Trophoblast cell (in vitro differentiated cells and primary cell): ENCODE data around the gene ALK.

Source experiments
- DNase-seq, 2 donors: peaks; one replicate each; pipeline ENCODE4 v3.0.0-alpha.2; 2016
- H2AFZ ChIP-seq: 2 replicates; pipeline ENCODE4 v1.6.1; 2013; ENCODE audit warnings: low read length, moderate library complexity, mild to moderate bottlenecking; ENCODE audit not compliant: insufficient read depth, poor library complexity
- H2AK5ac ChIP-seq: 2 replicates; pipeline ENCODE4 v1.6.1; 2013; ENCODE audit warnings: mild to moderate bottlenecking, low read length
- H2BK120ac ChIP-seq: 2 replicates; pipeline ENCODE4 v1.6.1; 2013; ENCODE audit warnings: low read length, mild to moderate bottlenecking, moderate library complexity; ENCODE audit not compliant: insufficient read depth, poor library complexity
- H2BK12ac ChIP-seq: 2 replicates; pipeline ENCODE4 v1.6.1; 2013; ENCODE audit warnings: mild to moderate bottlenecking, low read length, moderate library complexity
- H2BK5ac ChIP-seq: 2 replicates; pipeline ENCODE4 v1.6.1; 2013; ENCODE audit warnings: low read length, low read depth, moderate library complexity, mild to moderate bottlenecking; ENCODE audit not compliant: poor library complexity
- H3K14ac ChIP-seq: 2 replicates; pipeline ENCODE4 v1.6.1; 2013; ENCODE audit warnings: mild to moderate bottlenecking, low read length
- H3K18ac ChIP-seq: 2 replicates; pipeline ENCODE4 v1.6.1; 2013; ENCODE audit warnings: mild to moderate bottlenecking, low read length
- H3K23ac ChIP-seq: 2 replicates; pipeline ENCODE4 v1.6.1; 2013; ENCODE audit warnings: low read length
- H3K27ac ChIP-seq: 2 replicates; pipeline ENCODE4 v1.5.1; 2013; ENCODE audit warnings: low read depth, mild to moderate bottlenecking, inconsistent platforms, low read length, moderate library complexity
- H3K27me3 ChIP-seq: 2 replicates; pipeline ENCODE4 v1.6.1; 2013; ENCODE audit warnings: inconsistent platforms, mild to moderate bottlenecking, low read length, moderate library complexity; ENCODE audit not compliant: insufficient read depth
- H3K36me3 ChIP-seq, 2 experiments: 1 replicate in 1 of 2; 2 replicates in 1 of 2; pipeline ENCODE4 v1.6.1; 2013; ENCODE audit warnings: low read length in 2 of 2, mild to moderate bottlenecking in 2 of 2, moderate library complexity in 1 of 2; ENCODE audit not compliant: insufficient read depth in 2 of 2, control insufficient read depth in 1 of 2
- H3K4ac ChIP-seq: 2 replicates; pipeline ENCODE4 v1.6.1; 2013; ENCODE audit warnings: low read depth, mild to moderate bottlenecking, low read length, moderate library complexity
- H3K4me1 ChIP-seq, 2 experiments: 1 replicate in 1 of 2; 2 replicates in 1 of 2; pipeline ENCODE4 v1.6.1; 2013; ENCODE audit warnings: low read length in 2 of 2, mild to moderate bottlenecking in 2 of 2, moderate library complexity in 1 of 2; ENCODE audit not compliant: insufficient read depth in 2 of 2, control insufficient read depth in 1 of 2
- H3K4me2 ChIP-seq: 2 replicates; pipeline ENCODE4 v1.6.1; 2013; ENCODE audit warnings: inconsistent platforms, mild to moderate bottlenecking, low read length, moderate library complexity
- H3K4me3 ChIP-seq: 2 replicates; pipeline ENCODE4 v1.5.1; 2013; ENCODE audit warnings: mild to moderate bottlenecking, low read depth, low read length, inconsistent platforms
- H3K79me1 ChIP-seq: one replicate; pipeline ENCODE4 v1.6.1; 2013; ENCODE audit warnings: low read length
- H3K79me2 ChIP-seq: 2 replicates; pipeline ENCODE4 v1.6.1; 2013; ENCODE audit warnings: low read length, mild to moderate bottlenecking; ENCODE audit not compliant: control insufficient read depth, insufficient read depth, poor library complexity
- H3K9ac ChIP-seq: 2 replicates; pipeline ENCODE4 v1.6.1; 2013; ENCODE audit warnings: mild to moderate bottlenecking, low read length
- H3K9me3 ChIP-seq: 2 replicates; pipeline ENCODE4 v1.6.1; 2013; ENCODE audit warnings: low read depth, mild to moderate bottlenecking, control low read depth, inconsistent platforms, low read length; ENCODE audit not compliant: insufficient read depth
- H4K12ac ChIP-seq: 2 replicates; pipeline ENCODE4 v1.6.1; 2013; ENCODE audit warnings: low read depth, mild to moderate bottlenecking, low read length, moderate library complexity
- H4K8ac ChIP-seq: 2 replicates; pipeline ENCODE4 v1.6.1; 2013; ENCODE audit warnings: low read depth, mild to moderate bottlenecking, low read length, moderate library complexity
- H4K91ac ChIP-seq: one replicate; pipeline ENCODE4 v1.6.1; 2013; ENCODE audit warnings: low read depth, mild to moderate bottlenecking, low read length, moderate library complexity
- WGBS: extraction: QIAGEN DNeasy Blood & Tissue Kit; methylation state at CpG from one replicate; pipeline ENCODE4 v1.1.7; 2013; ENCODE audit warnings: missing lambda C conversion rate; ENCODE audit not compliant: insufficient read length, insufficient coverage; ENCODE audit errors: extremely low coverage; 5-methylcytosine and 5-hydroxymethylcytosine counted together

The ALK gene

DNA sequence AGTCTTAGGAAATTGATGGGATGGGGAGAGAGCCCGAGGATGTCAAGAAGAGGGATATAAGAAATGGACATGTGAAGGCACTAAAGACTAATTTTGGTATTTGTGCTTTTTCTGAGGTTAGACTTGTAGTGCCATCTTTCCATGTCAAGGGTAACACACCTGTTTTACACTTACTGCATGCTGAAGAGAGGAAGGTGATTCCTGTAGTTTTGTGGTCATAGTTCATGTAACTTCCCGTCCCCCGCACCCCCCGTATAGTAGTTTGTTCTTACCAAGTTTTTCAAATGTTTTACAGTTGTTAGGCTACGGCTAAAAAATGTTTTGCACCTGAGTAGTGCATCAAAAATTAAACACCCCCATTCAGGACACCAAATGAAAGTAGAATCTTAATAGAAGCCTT, 732.3 kb downstream of the ALK start:
- Histone ChIP-seq H3K9ac (no peak overlapping the region), H2BK12ac (no peak overlapping the region), H4K91ac (no peak overlapping the region), H4K8ac (no peak overlapping the region), H3K4me2 (no peak overlapping the region), H3K79me2 (no peaks in the 10 kb centered on the region), H3K4me3 (no peak overlapping the region), H3K14ac (no peak overlapping the region), H3K4ac (no peak overlapping the region), H2BK120ac (no peak overlapping the region), H4K12ac (no peak overlapping the region), H3K23ac (no peak overlapping the region), H3K9me3 (peaks cover 5% of the 10 kb centered on the region), H3K18ac (no peak overlapping the region), H2AFZ (no peak overlapping the region), H2AK5ac (no peak overlapping the region), H2BK5ac (no peak overlapping the region), H3K36me3 (no peaks in the 10 kb centered on the region), H3K27me3 (no peaks in the 10 kb centered on the region), H3K4me1 (no peaks in the 10 kb centered on the region), H3K27ac (no peak overlapping the region), H3K79me1 (no peaks in the 10 kb centered on the region)
- no peak for DNase-seq
- no CpG with 5 or more reads among the region's 5 CpGs for WGBS

DNA sequence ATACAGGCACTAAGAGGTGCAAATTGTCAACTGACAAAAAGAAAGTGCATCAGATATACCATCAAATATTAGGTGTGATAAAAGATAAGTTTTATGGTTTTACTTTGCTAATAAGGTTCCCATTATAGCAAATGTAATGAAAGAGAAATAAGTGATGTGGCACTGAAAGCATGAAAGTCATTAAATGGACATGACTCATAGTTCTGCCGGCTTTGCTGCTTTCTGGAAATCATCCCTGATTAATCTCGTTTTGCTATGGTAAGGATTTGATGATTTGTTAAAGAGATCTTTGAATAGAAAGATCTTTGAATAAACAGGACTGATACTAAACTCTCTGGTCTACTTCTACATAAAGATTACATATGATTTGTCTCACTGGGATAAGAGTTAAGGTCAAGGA, 733.5 kb downstream of the ALK start:
- Histone ChIP-seq H3K4me3 (no peak overlapping the region), H2AFZ (no peak overlapping the region), H3K4ac (no peak overlapping the region), H2BK5ac (no peak overlapping the region), H4K12ac (no peak overlapping the region), H4K8ac (no peak overlapping the region), H3K79me2 (no peaks in the 10 kb centered on the region), H3K27ac (no peak overlapping the region), H3K9ac (no peak overlapping the region), H4K91ac (no peak overlapping the region), H2BK12ac (no peak overlapping the region), H3K4me1 (no peaks in the 10 kb centered on the region), H2BK120ac (no peak overlapping the region), H3K18ac (no peak overlapping the region), H3K36me3 (no peaks in the 10 kb centered on the region), H3K9me3 (peaks cover 2% of the 10 kb centered on the region), H3K23ac (no peak overlapping the region), H3K79me1 (no peaks in the 10 kb centered on the region), H2AK5ac (no peak overlapping the region), H3K27me3 (no peaks in the 10 kb centered on the region), H3K14ac (no peak overlapping the region), H3K4me2 (no peak overlapping the region)
- no CpG with 5 or more reads among the region's 2 CpGs for WGBS
- DNase-seq, result no peak

GRCh38 chr2:29186817-29187216, 734.6 kb downstream of the ALK start:
- no peaks in the 10 kb centered on the region for H3K4me1 ChIP-seq
- H2BK120ac ChIP-seq, result no peak overlapping the region
- no peak overlapping the region for H4K8ac ChIP-seq
- H3K79me1 ChIP-seq, result no peaks in the 10 kb centered on the region
- no peaks in the 10 kb centered on the region for H3K79me2 ChIP-seq
- no peak overlapping the region for H3K9ac ChIP-seq
- no peak overlapping the region for H2BK12ac ChIP-seq
- no peak overlapping the region for H3K4me2 ChIP-seq
- H4K12ac ChIP-seq, result no peak overlapping the region
- no peak overlapping the region for H2AK5ac ChIP-seq
- no peak overlapping the region for H4K91ac ChIP-seq
- no peak overlapping the region for H3K23ac ChIP-seq
- no peak overlapping the region for H3K4ac ChIP-seq
- H3K27ac ChIP-seq, result no peak overlapping the region
- H3K4me3 ChIP-seq, result no peak overlapping the region
- H3K27me3 ChIP-seq, result no peaks in the 10 kb centered on the region
- no peak overlapping the region for H2AFZ ChIP-seq
- no CpG with 5 or more reads among the region's 1 CpG for WGBS
- DNase-seq, result no peak
- no peak overlapping the region for H3K14ac ChIP-seq
- H3K9me3 ChIP-seq, result peaks cover 2% of the 10 kb centered on the region
- no peak overlapping the region for H2BK5ac ChIP-seq
- no peaks in the 10 kb centered on the region for H3K36me3 ChIP-seq
- no peak overlapping the region for H3K18ac ChIP-seq

DNA sequence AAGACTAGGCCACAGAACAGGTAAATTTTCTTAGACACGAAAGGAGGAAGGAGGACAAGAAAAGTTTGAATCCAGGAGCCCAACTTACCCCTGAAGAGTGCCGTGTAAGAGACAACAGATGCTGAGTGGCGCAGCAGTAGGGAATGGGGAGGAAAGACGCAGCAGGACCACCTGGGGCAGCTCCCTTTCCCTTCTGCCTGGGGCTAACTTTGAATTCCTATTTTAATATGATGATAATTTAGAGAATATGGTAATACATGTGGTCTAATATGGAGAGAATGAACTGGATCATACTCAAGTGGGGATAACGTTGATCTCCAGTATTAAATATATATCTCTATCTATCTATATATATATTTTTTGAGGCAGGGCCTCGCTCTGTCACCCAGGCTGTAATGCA, 736.9 kb downstream of the ALK start:
- no peak overlapping the region for H2BK120ac ChIP-seq
- no peak overlapping the region for H4K12ac ChIP-seq
- no peak overlapping the region for H3K27ac ChIP-seq
- no CpG with 5 or more reads among the region's 6 CpGs for whole genome bisulfite sequencing
- no peak overlapping the region for H3K23ac ChIP-seq
- no peak overlapping the region for H2BK5ac ChIP-seq
- H2AFZ ChIP-seq, result no peak overlapping the region
- no peak overlapping the region for H3K4ac ChIP-seq
- no peak overlapping the region for H3K4me3 ChIP-seq
- H3K79me2 ChIP-seq, result no peaks in the 10 kb centered on the region
- H2AK5ac ChIP-seq, result no peak overlapping the region
- no peak overlapping the region for H3K14ac ChIP-seq
- no peak overlapping the region for H3K4me2 ChIP-seq
- H4K8ac ChIP-seq, result no peak overlapping the region
- H2BK12ac ChIP-seq, result no peak overlapping the region
- H3K9ac ChIP-seq, result no peak overlapping the region
- no peaks in the 10 kb centered on the region for H3K4me1 ChIP-seq
- no peaks in the 10 kb centered on the region for H3K36me3 ChIP-seq
- H3K18ac ChIP-seq, result no peak overlapping the region
- no peaks in the 10 kb centered on the region for H3K79me1 ChIP-seq
- no peak overlapping the region for H4K91ac ChIP-seq
- H3K27me3 ChIP-seq, result no peaks in the 10 kb centered on the region
- DNase-seq, result no peak
- peaks cover 2% of the 10 kb centered on the region for H3K9me3 ChIP-seq

- H3K4me3 ChIP-seq, result no peak overlapping the region
- H3K9me3 ChIP-seq, result peaks cover 2% of the 10 kb centered on the region
- H2BK12ac ChIP-seq, result no peak overlapping the region
- no peaks in the 10 kb centered on the region for H3K4me1 ChIP-seq
- H3K27ac ChIP-seq, result no peak overlapping the region
- no peak overlapping the region for H2AFZ ChIP-seq
- H4K8ac ChIP-seq, result no peak overlapping the region
- H2AK5ac ChIP-seq, result no peak overlapping the region
- H4K91ac ChIP-seq, result no peak overlapping the region
- no peaks in the 10 kb centered on the region for H3K27me3 ChIP-seq
- H3K4ac ChIP-seq, result no peak overlapping the region
- no peak overlapping the region for H3K18ac ChIP-seq
- no peak for DNase-seq
- no peak overlapping the region for H3K9ac ChIP-seq
- H3K14ac ChIP-seq, result no peak overlapping the region
- H3K79me2 ChIP-seq, result no peaks in the 10 kb centered on the region
- no peak overlapping the region for H3K4me2 ChIP-seq
- no peak overlapping the region for H2BK5ac ChIP-seq
- no peaks in the 10 kb centered on the region for H3K36me3 ChIP-seq
- no peak overlapping the region for H2BK120ac ChIP-seq
- no peak overlapping the region for H4K12ac ChIP-seq
- H3K79me1 ChIP-seq, result no peaks in the 10 kb centered on the region
- no peak overlapping the region for H3K23ac ChIP-seq
Measured at GRCh38 chr2:29182920-29183319, 738.5 kb downstream of the ALK start.
